HT1080 (cell line): Measurements from ENCODE around the gene MAGEA12. TPM values are rescaled to one million over a fixed set of nuclear protein-coding genes. Genes with fewer than 3 reads are reported as not detected.
"Not testable (repeated sequence)": the region's sequence is repeated elsewhere in the genome, so short reads cannot be mapped to it uniquely, and the experiment has no call there.

Source experiments
- DNase-seq: peaks from one replicate; pipeline ENCODE4 v3.0.0-alpha.2; 2015; ENCODE audit warnings: low read depth
- total RNA-seq: library from RNA; depleted of rRNA; stranded (reverse); fragments of >200 nt; shearing (Covaris generic); gene quantifications from 2 replicates; pipeline ENCODE4 v1.2.3, GENCODE V29; 2014; rRNA removed

The MAGEA12 gene
- total RNA-seq, 1 experiment from 2014 or later, result 151 TPM

GRCh38 chrX:152761582-152761981, 28.0 kb downstream of the MAGEA12 start:
- DNase-seq, result not testable (repeated sequence)

DNA sequence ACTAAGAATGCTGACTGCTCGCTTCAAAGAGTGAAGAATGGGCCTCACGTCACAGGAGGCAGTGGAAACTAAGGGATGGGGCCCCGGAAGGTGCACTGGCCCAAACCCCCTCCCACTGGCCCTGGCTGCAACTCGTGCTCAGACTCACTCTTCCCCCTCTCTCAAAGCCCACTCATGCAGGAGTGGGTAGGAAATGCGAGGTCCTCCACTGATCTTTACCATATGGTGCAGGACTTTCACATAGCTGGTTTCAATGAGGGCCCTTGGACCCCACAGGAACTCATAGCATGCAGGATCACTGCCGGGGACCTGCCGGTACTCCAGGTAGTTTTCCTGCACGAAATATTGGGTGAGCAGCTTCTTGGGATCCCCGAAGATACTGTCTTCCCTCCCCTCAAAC, 33.0 kb downstream of the MAGEA12 start:
- not testable (repeated sequence) for DNase-seq

DNA sequence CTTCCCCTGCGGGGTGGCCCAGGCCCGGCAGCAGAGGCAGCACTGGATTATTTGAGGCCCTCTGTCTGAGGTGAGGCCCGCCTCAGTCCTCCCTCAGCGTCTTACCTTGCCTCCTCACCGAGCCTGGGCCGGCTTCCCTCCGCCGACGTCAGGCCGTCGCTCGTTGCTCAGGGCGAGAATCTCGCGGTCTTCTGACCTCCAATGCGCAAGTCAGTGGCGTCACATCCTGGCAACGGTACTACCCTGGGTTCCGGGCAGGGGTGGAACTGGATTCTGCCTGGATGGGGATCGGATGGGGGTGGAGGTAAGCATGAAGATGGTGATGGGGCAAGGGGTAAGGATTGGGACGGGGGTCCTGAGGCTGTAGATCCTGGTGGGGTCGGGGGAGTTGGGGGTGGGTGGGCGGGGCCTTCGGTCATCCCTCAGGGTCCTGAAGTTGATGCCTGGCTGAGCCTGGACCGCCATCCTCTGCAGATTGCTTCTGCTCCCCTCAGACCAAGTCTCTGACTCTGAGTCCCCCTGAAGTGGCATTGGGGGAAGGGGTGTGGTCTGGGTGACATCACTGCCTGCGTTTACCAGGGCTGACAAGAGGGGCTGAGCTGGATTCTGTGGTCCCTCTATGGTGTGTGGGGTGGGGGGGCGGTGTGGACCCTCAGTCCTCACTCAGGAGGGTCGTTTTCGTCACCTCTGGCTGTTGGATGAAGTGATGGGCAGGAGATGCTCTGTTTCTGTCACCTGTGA, 36.2 kb downstream of the MAGEA12 start, which contains the start of gene MAGEA6:
TSS of gene MAGEA6 (minus strand) at position 141 of the 741 bp plus-strand sequence. CDS start 2,039 bp downstream, outside the sequence.
- DNase-seq, result not testable (repeated sequence)

GRCh38 chrX:152787062-152787461, 53.5 kb downstream of the MAGEA12 start:
- not testable (repeated sequence) for DNase-seq

Other genes with a start within 250 kb of the MAGEA12 start
- not detected in 2 replicates for gene GABRQ, start 95.9 kb upstream of the MAGEA12 start, total RNA-seq
- 216 and 247 TPM in 2 replicates for gene MAGEA3, start 35.0 kb upstream of the MAGEA12 start, total RNA-seq
- gene CSAG2, start 24.5 kb upstream of the MAGEA12 start, total RNA-seq, result 2.9 and 6.1 TPM in 2 replicates
- gene MAGEA2B, start 19.1 kb upstream of the MAGEA12 start, total RNA-seq, result 18.4 and 30.0 TPM in 2 replicates
- 63.8 and 71.6 TPM in 2 replicates for gene CSAG1, start within 50 bp of the MAGEA12 start, total RNA-seq
- 87.1 and 93.8 TPM in 2 replicates for gene MAGEA2, start 20.1 kb downstream of the MAGEA12 start, total RNA-seq
- 2.3 and 2.6 TPM in 2 replicates for gene CSAG3, start 25.5 kb downstream of the MAGEA12 start, total RNA-seq
- gene MAGEA6, start 35.9 kb downstream of the MAGEA12 start, total RNA-seq, result 208 and 228 TPM in 2 replicates
- 19.4 and 21.0 TPM in 2 replicates for gene CETN2, start 97.0 kb downstream of the MAGEA12 start, total RNA-seq
- 36.7 and 43.2 TPM in 2 replicates for gene NSDHL, start 97.3 kb downstream of the MAGEA12 start, total RNA-seq
- 12.2 and 16.2 TPM in 2 replicates for gene ZNF185, start 164.3 kb downstream of the MAGEA12 start, total RNA-seq